A673 (cell line): Measurements from ENCODE around the gene TTLL12.

Experiments
- CTCF ChIP-seq: fragments of 300-800, 200-600 bp; sonication (generic); conservative IDR thresholded peaks from 2 replicates; pipeline ENCODE4 v1.5.1; 2017; ENCODE audit warnings: low read depth, mild to moderate bottlenecking, antibody characterized with exemption, low read length, moderate library complexity, mixed read lengths
- EZH2 ChIP-seq: fragments of 200-600 bp; sonication (generic); IDR thresholded peaks from 2 replicates; pipeline ENCODE4 v1.6.1; 2017; ENCODE audit warnings: borderline replicate concordance, low read depth, mild to moderate bottlenecking, mixed read lengths, antibody characterized with exemption, low read length; ENCODE audit not compliant: poor library complexity, severe bottlenecking

DNA sequence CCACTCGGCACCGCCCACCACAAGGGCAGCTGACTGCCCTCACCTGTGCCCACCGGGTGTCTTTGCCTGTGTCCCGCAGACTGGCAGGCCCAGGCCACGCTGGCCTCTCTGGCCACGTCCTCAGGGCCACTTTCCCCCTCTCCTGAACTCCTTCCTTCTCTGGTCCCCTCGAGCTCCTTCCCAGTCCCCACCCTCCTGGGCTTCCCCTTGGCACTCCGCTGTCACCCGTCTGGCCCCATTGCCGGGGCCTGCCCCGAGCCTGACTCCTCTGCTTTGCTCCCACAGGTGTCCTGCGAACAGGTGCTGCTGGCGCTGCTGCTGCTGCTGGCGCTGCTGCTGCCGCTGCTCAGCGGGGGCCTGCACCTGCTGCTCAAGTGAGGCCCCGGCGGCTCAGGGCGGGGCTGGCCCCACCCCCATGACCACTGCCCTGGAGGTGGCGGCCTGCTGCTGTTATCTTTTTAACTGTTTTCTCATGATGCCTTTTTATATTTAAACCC, 58.0 kb downstream of the TTLL12 start:
- no peak for TF ChIP-seq CTCF
- TF ChIP-seq EZH2, result no peak
